Measurements from ENCODE around the gene HSPA1L.

- no peak for TF ChIP-seq GATA2 (IDR thresholded peaks at IDR 0.05; ENCODE audit: low read depth, low read length)
- TF ChIP-seq GATA3 (IDR thresholded peaks at IDR 0.05; ENCODE audit: low read depth, low read length) = no peak
Measured at GRCh38 chr6:31859923-31860322, 44.8 kb upstream of the HSPA1L start.
